HCT116 (cell line): ENCODE data around the gene SLC11A1. TPM values are rescaled to one million over a fixed set of nuclear protein-coding genes. Genes with fewer than 3 reads are reported as not detected.

ENCODE experiments used
- ATAC-seq: fragments of 200-7000 bp; cut with Tn5 transposase; 2 replicates; pipeline ENCODE4 v1.9.1; 2020; ENCODE audit warnings: mild to moderate bottlenecking, moderate library complexity
- BruUV-seq: library from RNA; stranded (reverse); fragments of 400-500 nt; replicated peaks from 2 replicates; lab custom pipeline; 2021; lab: Mats Ljungman, UMichigan
- CTCF ChIA-PET: fragments of 300-600 bp; sonication (Branson Sonifier 250); formaldehyde crosslinking; loops from one replicate; lab custom pipeline; 2021; ENCODE audit warnings: antibody characterized with exemption; lab: Charles Lee
- POLR2A ChIA-PET: fragments of 300-600, 350-600 bp; sonication (Branson Sonifier 250); formaldehyde crosslinking; loops from one replicate; lab custom pipeline; 2021; ENCODE audit warnings: antibody characterized with exemption; lab: Charles Lee
- RAD21 ChIA-PET, 2 experiments: fragments of 300-600 bp; sonication (Branson Sonifier 250); formaldehyde crosslinking; loops; one replicate each; lab custom pipeline; 2023; ENCODE audit warnings: low total read pairs in 2 of 2; ENCODE audit not compliant: uncharacterized antibody in 2 of 2, unreplicated experiment in 2 of 2, low non-redundant PET in 1 of 2; lab: Charles Lee
- DNase-seq: peaks from one replicate; pipeline ENCODE4 v3.0.0-alpha.2; 2010; ENCODE audit warnings: low read depth, low spot score
- H2AFZ ChIP-seq: fragments of 200-600 bp; shearing (Covaris generic), sonication (generic); 2 replicates; pipeline ENCODE4 v1.6.1; 2017; ENCODE audit warnings: low read depth, mixed run types, mixed read lengths, antibody characterized with exemption, low read length; ENCODE audit not compliant: poor library complexity, severe bottlenecking
- H3K27ac ChIP-seq: 2 replicates; pipeline ENCODE4 v1.5.1; 2012; ENCODE audit warnings: low read depth, low read length
- H3K27me3 ChIP-seq: fragments of 200-600 bp; sonication (generic); 2 replicates; pipeline ENCODE4 v1.6.1; 2016; ENCODE audit warnings: mixed run types, low read length, mixed read lengths; ENCODE audit not compliant: insufficient read depth
- H3K36me3 ChIP-seq, 2 experiments: fragments of 200-500 bp in 1 of 2; fragments of 200-600 bp in 1 of 2; sonication (Bioruptor generic) in 1 of 2; sonication (generic) in 1 of 2; 2 replicates each; pipeline versions ENCODE4 v1.5.1 to v1.6.1; 2014 to 2016; ENCODE audit warnings: low read length in 2 of 2, inconsistent platforms in 1 of 2, mixed read lengths in 1 of 2, mixed run types in 1 of 2; ENCODE audit not compliant: insufficient read depth in 2 of 2, control insufficient read depth in 1 of 2
- H3K4me1 ChIP-seq, 2 experiments: fragments of 200-600 bp in 1 of 2; sonication (generic) in 1 of 2; 2 replicates each; pipeline versions ENCODE4 v1.5.1 to v1.6.1; 2012 to 2017; ENCODE audit warnings: low read length in 2 of 2, inconsistent platforms in 1 of 2, mild to moderate bottlenecking in 1 of 2, mixed read lengths in 1 of 2, mixed run types in 1 of 2, moderate library complexity in 1 of 2; ENCODE audit not compliant: insufficient read depth in 2 of 2, control insufficient read depth in 1 of 2
- H3K4me2 ChIP-seq: fragments of 200-600 bp; sonication (generic); 2 replicates; pipeline ENCODE4 v1.6.1; 2017; ENCODE audit warnings: mixed run types, low read length, mixed read lengths
- H3K4me3 ChIP-seq, 2 experiments: fragments of 200-600 bp in 1 of 2; sonication (generic) in 1 of 2; replicated peaks in 1 of 2; 2 replicates each; pipeline ENCODE4 v1.5.1; 2011 to 2016; ENCODE audit warnings: low read length in 2 of 2, control low read depth in 1 of 2, low read depth in 1 of 2, mild to moderate bottlenecking in 1 of 2, mixed read lengths in 1 of 2, mixed run types in 1 of 2
- H3K79me2 ChIP-seq: fragments of 200-600 bp; sonication (generic); 2 replicates; pipeline ENCODE4 v1.6.1; 2017; ENCODE audit warnings: mild to moderate bottlenecking, mixed run types, low read length, moderate library complexity, mixed read lengths; ENCODE audit not compliant: insufficient read depth
- H3K9ac ChIP-seq: fragments of 200-600 bp; sonication (generic); 2 replicates; pipeline ENCODE4 v1.6.1; 2016; ENCODE audit warnings: low read length, mixed read lengths
- H3K9me2 ChIP-seq: fragments of 200-600 bp; sonication (generic), shearing (Covaris generic); 2 replicates; pipeline ENCODE4 v1.6.1; 2017; ENCODE audit warnings: mixed run types, mild to moderate bottlenecking, moderate library complexity; ENCODE audit not compliant: insufficient read depth
- H3K9me3 ChIP-seq, 2 experiments: fragments of 200-500 bp in 1 of 2; fragments of 200-600 bp in 1 of 2; sonication (Bioruptor generic) in 1 of 2; sonication (generic) in 1 of 2; 2 replicates each; pipeline ENCODE4 v1.6.1; 2014 to 2017; ENCODE audit warnings: low read length in 2 of 2, mixed read lengths in 2 of 2, inconsistent platforms in 1 of 2, low read depth in 1 of 2, mild to moderate bottlenecking in 1 of 2, mixed run types in 1 of 2, moderate library complexity in 1 of 2; ENCODE audit not compliant: control insufficient read depth in 1 of 2, insufficient read depth in 1 of 2
- H4K20me1 ChIP-seq: fragments of 200-600 bp; sonication (generic), shearing (Covaris generic); 2 replicates; pipeline ENCODE4 v1.6.1; 2017; ENCODE audit warnings: mixed run types, mild to moderate bottlenecking, moderate library complexity; ENCODE audit not compliant: insufficient read depth
- ATF3 ChIP-seq: IDR thresholded peaks from 2 replicates; pipeline ENCODE4 v1.6.1; 2012
- CEBPB ChIP-seq: IDR thresholded peaks from 2 replicates; pipeline ENCODE4 v1.6.1; 2012; ENCODE audit warnings: low read depth
- CTCF ChIP-seq, 3 experiments: fragments of 200-600 bp in 1 of 3; sonication (generic) in 1 of 3; IDR thresholded peaks in 2 of 3; conservative IDR thresholded peaks in 1 of 3; 2 replicates each; pipeline ENCODE4 v1.5.1; 2012 to 2017; ENCODE audit warnings: low read depth in 2 of 3, low read length in 2 of 3, antibody characterized with exemption in 1 of 3, borderline replicate concordance in 1 of 3, control low read depth in 1 of 3, mild to moderate bottlenecking in 1 of 3, mixed read lengths in 1 of 3, mixed run types in 1 of 3, moderate library complexity in 1 of 3; ENCODE audit not compliant: insufficient read depth in 1 of 3
- EGR1 ChIP-seq: IDR thresholded peaks from 2 replicates; pipeline ENCODE4 v1.6.1; 2012; ENCODE audit warnings: low read depth
- EZH2phosphoT487 ChIP-seq: fragments of 200-600 bp; IDR thresholded peaks from 2 replicates; pipeline ENCODE4 v1.6.1; 2018; ENCODE audit warnings: antibody characterized with exemption, borderline replicate concordance
- FOSL1 ChIP-seq: IDR thresholded peaks from 2 replicates; pipeline ENCODE4 v1.6.1; 2012; ENCODE audit warnings: low read depth
- JUND ChIP-seq: IDR thresholded peaks from 2 replicates; pipeline ENCODE4 v1.6.1; 2012
- POLR2A ChIP-seq: IDR thresholded peaks from 2 replicates; pipeline ENCODE4 v1.7.0; 2011; ENCODE audit warnings: borderline replicate concordance; ENCODE audit not compliant: insufficient read depth, insufficient read length; ENCODE audit errors: extremely low read depth
- RAD21 ChIP-seq: IDR thresholded peaks from 2 replicates; pipeline ENCODE4 v1.6.1; 2012; ENCODE audit warnings: low read depth, mild to moderate bottlenecking
- REST ChIP-seq: IDR thresholded peaks from 2 replicates; pipeline ENCODE4 v1.6.1; 2012; ENCODE audit warnings: low read depth
- SIN3A ChIP-seq: IDR thresholded peaks from 2 replicates; pipeline ENCODE4 v1.6.1; 2012; ENCODE audit warnings: low read depth
- SRF ChIP-seq: IDR thresholded peaks from 2 replicates; pipeline ENCODE4 v1.6.1; 2012; ENCODE audit warnings: low read depth
- intact Hi-C: fragments of 100-400 bp; cut with micrococcal nuclease; formaldehyde crosslinking; loops from 2 replicates; pipeline ENCODE4 v1.10.0; 2022
- total RNA-seq: library from RNA; stranded (reverse); gene quantifications from one replicate; pipeline ENCODE4 v1.2.1, GENCODE V29; 2021; ENCODE audit not compliant: unreplicated experiment

The SLC11A1 gene
- total RNA-seq, 1 experiment from 2014 or later = 0.42 TPM

DNA sequence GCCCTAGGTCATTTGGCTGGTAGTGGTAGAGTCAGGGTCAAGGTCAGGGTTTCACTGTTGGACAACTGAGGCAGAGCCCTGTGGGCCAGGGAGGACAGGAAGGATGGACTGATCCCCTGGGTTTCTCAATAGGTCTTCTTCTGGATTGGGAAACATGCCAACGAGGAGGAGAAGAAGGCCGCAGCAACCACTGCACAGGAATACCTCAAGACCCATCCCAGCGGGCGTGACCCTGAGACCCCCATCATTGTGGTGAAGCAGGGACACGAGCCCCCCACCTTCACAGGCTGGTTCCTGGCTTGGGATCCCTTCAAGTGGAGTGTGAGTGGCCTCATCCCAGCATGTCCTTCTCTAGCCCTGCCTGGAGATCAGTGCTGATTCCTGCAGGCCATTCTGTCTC, 54.9 kb downstream of the SLC11A1 start:
- H3K9me2 ChIP-seq = no peaks in the 10 kb centered on the region
- no peak for DNase-seq
- no peak for ATAC-seq
- ChIA-PET RAD21 (no interaction called here), POLR2A (no interaction called here), CTCF (no interaction called here)
- no TSS peak for BruUV-seq
- no peaks in the 10 kb centered on the region for H4K20me1 ChIP-seq
- intact Hi-C loops = no loop called here
- H2AFZ ChIP-seq = no peak overlapping the region
- H3K4me3 ChIP-seq = no peak overlapping the region
- H3K4me2 ChIP-seq = no peak overlapping the region
- H3K9me3 ChIP-seq = no peaks in the 10 kb centered on the region
- H3K36me3 ChIP-seq = no peaks in the 10 kb centered on the region
- H3K27me3 ChIP-seq = no peaks in the 10 kb centered on the region
- TF ChIP-seq CTCF (IDR thresholded peaks at IDR 0.05 in 2 of 3, conservative IDR thresholded peaks at IDR 0.05 in 1 of 3; ENCODE audit: borderline replicate concordance in 1 of 3, insufficient read depth in 1 of 3, low read depth in 2 of 3, low read length in 2 of 3) = no peak
- no peak for TF ChIP-seq REST
- TF ChIP-seq RAD21 = no peak
- TF ChIP-seq EZH2phosphoT487 = no peak
- TF ChIP-seq CEBPB = no peak
- TF ChIP-seq SRF = no peak
- no peak for TF ChIP-seq EGR1
- TF ChIP-seq ATF3 = no peak
- no peak for TF ChIP-seq SIN3A
- no peak for TF ChIP-seq JUND
- TF ChIP-seq FOSL1 = no peak
- no peak for TF ChIP-seq POLR2A
- no peak overlapping the region for H3K9ac ChIP-seq
- H3K4me1 ChIP-seq = no peaks in the 10 kb centered on the region
- H3K79me2 ChIP-seq = no peaks in the 10 kb centered on the region
- no peak overlapping the region for H3K27ac ChIP-seq
